ENCODE data around the gene PPP1R17. TPM values are rescaled to one million over a fixed set of nuclear protein-coding genes. Genes with fewer than 3 reads are reported as not detected.

Gene PPP1R17
- total RNA-seq, 4 donors from 2014 or later = not detected

DNA sequence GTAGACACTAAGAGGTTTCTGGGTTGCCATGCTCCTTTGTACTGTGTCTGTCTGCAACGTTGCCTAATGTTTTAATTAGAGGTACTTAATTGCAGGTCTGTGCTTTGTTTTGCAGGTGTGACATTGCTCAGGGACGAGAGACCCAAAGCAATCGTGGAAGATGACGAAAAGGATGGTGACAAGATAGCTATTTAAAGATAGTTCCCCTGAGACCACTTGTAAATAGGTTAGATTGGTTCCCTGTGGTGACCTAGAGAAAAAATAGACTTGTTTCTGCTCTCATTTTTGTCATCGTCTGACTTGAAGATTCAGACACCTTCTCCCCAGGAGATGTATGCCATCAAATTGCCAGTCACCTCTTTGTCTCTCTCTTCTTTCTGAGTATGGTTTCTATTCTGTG, 20.1 kb downstream of the PPP1R17 start:
- intact Hi-C loops (cut with DNase I; ENCODE audit: low total_unique reads) = no loop called here
- H3K27ac ChIP-seq = no peak overlapping the region
- no peak for TF ChIP-seq POLR2A (IDR thresholded peaks at IDR 0.05)
- DNase-seq = no peak
- H3K27me3 ChIP-seq = no peaks in the 10 kb centered on the region
- no peak overlapping the region for H3K4me3 ChIP-seq
- no peaks in the 10 kb centered on the region for H3K4me1 ChIP-seq
- H3K9me3 ChIP-seq = no peaks in the 10 kb centered on the region
- no peaks in the 10 kb centered on the region for H3K36me3 ChIP-seq

DNA sequence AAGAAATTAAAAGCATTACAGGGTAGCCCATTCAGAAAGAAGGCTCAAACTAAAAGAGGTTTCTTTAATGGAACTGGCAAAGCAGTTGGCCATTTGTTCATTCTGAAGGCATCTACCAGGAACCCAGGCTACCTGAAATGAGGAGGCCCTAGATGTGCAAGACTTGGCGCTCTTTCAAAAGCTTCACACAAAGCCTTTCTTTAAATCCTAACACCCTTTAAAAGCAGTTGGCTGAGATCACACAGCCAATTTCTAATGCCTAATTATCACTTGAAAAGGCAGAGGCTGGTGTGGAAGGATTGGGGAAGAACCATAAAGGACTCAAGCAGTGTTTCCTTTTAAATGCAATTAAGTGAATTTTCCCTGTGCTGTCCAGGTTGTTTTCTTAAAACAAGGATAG, 23.2 kb downstream of the PPP1R17 start:
- Histone ChIP-seq H3K9me3 (no peaks in the 10 kb centered on the region), H3K4me3 (no peak overlapping the region), H3K27me3 (no peaks in the 10 kb centered on the region), H3K27ac (no peak overlapping the region), H3K4me1 (no peaks in the 10 kb centered on the region), H3K36me3 (no peaks in the 10 kb centered on the region)
- DNase-seq = no peak
- TF ChIP-seq, protein P1, sequence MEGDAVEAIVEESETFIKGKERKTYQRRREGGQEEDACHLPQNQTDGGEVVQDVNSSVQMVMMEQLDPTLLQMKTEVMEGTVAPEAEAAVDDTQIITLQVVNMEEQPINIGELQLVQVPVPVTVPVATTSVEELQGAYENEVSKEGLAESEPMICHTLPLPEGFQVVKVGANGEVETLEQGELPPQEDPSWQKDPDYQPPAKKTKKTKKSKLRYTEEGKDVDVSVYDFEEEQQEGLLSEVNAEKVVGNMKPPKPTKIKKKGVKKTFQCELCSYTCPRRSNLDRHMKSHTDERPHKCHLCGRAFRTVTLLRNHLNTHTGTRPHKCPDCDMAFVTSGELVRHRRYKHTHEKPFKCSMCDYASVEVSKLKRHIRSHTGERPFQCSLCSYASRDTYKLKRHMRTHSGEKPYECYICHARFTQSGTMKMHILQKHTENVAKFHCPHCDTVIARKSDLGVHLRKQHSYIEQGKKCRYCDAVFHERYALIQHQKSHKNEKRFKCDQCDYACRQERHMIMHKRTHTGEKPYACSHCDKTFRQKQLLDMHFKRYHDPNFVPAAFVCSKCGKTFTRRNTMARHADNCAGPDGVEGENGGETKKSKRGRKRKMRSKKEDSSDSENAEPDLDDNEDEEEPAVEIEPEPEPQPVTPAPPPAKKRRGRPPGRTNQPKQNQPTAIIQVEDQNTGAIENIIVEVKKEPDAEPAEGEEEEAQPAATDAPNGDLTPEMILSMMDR (IDR thresholded peaks at IDR 0.05) = no peak
- no peak for TF ChIP-seq POLR2A (IDR thresholded peaks at IDR 0.05)
- intact Hi-C loops (cut with DNase I; ENCODE audit: low total_unique reads) = no loop called here

DNA sequence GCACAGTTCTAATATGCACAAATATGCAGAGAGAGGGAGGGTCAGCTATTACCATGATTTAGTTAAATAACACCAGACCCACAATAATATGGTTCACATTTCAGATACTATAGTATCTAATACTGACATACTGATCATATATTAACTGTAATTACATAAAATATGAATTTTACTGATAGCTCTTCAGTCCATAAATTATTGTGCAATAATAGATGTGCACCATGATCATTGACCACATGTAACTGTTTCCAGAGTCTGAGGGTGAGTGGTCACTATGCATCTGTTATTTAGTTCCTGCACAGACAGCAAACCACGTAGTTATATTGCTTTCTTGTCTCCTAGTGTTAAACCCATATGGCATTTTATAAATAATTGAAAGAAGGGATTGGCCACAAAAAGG, 29.3 kb downstream of the PPP1R17 start:
- TF ChIP-seq, protein P1 (IDR thresholded peaks at IDR 0.05) = no peak
- no peak for TF ChIP-seq POLR2A (IDR thresholded peaks at IDR 0.05)
- no peak for DNase-seq
- no peaks in the 10 kb centered on the region for H3K9me3 ChIP-seq
- no peak overlapping the region for H3K27ac ChIP-seq
- H3K4me1 ChIP-seq = no peaks in the 10 kb centered on the region
- H3K27me3 ChIP-seq = no peaks in the 10 kb centered on the region
- H3K4me3 ChIP-seq = no peak overlapping the region
- intact Hi-C loops (cut with DNase I; ENCODE audit: low total_unique reads) = no loop called here
- no peaks in the 10 kb centered on the region for H3K36me3 ChIP-seq

DNA sequence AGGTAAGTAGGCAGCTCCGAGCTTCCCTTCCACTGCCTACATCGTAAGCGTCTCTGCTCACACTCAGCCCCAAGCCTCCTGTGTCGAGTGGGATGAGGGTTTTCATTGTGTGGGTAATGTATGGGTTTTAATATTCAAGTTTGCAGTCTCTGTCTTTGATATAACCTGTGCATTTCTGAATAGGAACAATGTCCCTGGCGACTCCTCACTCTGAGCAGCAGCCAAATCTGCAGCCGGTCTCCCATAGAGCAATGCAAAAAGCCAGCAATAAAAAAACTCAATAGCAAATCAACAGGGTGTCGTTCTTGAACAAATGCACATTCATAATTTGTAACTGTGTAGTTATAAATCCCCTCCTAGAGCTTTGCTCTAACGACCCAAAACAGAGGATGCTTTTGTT, 33.4 kb downstream of the PPP1R17 start:
- Histone ChIP-seq H3K9me3 (no peaks in the 10 kb centered on the region), H3K27ac (no peak overlapping the region), H3K27me3 (no peaks in the 10 kb centered on the region), H3K4me3 (no peak overlapping the region), H3K36me3 (no peaks in the 10 kb centered on the region), H3K4me1 (no peaks in the 10 kb centered on the region)
- TF ChIP-seq POLR2A (IDR thresholded peaks at IDR 0.05) = no peak
- TF ChIP-seq, protein P1 (IDR thresholded peaks at IDR 0.05) = no peak
- DNase-seq = no peak
- intact Hi-C loops (cut with DNase I; ENCODE audit: low total_unique reads) = no loop called here

DNA sequence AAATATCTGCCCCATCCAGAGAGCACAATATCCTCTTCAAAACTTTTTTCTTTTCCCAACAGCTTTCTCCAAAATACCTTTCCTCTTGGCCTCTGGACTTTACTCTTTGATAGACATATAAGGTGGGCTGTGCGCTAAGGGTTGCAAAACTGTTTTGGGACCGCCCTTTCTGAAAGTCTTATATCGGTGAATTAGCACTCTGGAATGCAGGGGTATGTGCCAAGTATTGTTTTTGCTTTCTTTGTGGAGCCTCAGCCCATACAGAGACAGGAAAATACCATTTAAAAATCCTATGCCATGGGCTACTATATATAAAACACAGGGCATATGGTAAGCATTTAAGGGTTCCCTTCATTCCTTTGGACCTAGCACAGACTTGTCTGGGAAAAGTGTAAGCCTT, 37.7 kb downstream of the PPP1R17 start:
- no peak for TF ChIP-seq POLR2A (IDR thresholded peaks at IDR 0.05)
- TF ChIP-seq, protein P1 (IDR thresholded peaks at IDR 0.05) = no peak
- no peaks in the 10 kb centered on the region for H3K36me3 ChIP-seq
- H3K27me3 ChIP-seq = no peaks in the 10 kb centered on the region
- DNase-seq = no peak
- H3K4me1 ChIP-seq = no peaks in the 10 kb centered on the region
- H3K9me3 ChIP-seq = no peaks in the 10 kb centered on the region
- no peak overlapping the region for H3K4me3 ChIP-seq
- intact Hi-C loops (cut with DNase I; ENCODE audit: low total_unique reads) = no loop called here
- no peak overlapping the region for H3K27ac ChIP-seq

DNA sequence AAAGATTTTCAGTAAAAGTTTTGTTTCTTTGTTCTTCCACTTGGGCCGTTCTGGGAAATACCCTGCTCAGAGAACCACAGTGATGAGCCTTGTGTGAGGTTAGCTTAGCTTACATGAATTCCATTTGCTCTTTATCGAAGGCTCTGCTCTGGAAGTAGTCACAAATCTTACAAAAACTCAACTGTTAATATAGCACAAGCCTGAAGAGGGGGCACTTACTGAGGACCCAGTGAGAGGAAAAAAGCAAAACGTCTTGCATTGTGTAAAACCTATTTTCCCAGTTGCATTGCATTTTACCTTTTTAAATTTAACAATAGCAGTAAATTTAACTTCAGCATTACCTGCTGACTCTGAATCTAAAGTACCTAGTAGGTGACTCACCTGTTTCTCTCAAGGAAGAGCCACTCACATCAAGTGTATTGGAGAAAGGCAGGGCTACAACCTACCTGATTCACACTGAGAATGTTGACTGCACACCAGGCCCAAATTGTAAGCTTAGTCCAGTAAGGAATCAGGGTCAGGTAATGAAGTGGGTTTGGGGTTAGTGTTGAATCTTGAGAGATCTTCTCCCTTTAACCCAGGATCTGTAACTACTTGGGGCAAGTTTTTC, 42.3 kb downstream of the PPP1R17 start:
- intact Hi-C loops (cut with DNase I; ENCODE audit: low total_unique reads) = no loop called here
- H3K36me3 ChIP-seq = no peaks in the 10 kb centered on the region
- no peaks in the 10 kb centered on the region for H3K9me3 ChIP-seq
- no peak for TF ChIP-seq POLR2A (IDR thresholded peaks at IDR 0.05)
- TF ChIP-seq, protein P1 (IDR thresholded peaks at IDR 0.05) = no peak
- H3K4me1 ChIP-seq = no peaks in the 10 kb centered on the region
- H3K27ac ChIP-seq = no peak overlapping the region
- no peak for DNase-seq
- H3K27me3 ChIP-seq = no peaks in the 10 kb centered on the region
- no peak overlapping the region for H3K4me3 ChIP-seq
